SK-N-SH treated with all-trans-retinoic acid at 6 μM for 48 hours (cell line): Measurements from ENCODE around the gene OBP2B.

ENCODE experiments used
- ATAC-seq: fragments of 200-7000 bp; cut with Tn5 transposase; 3 replicates; pipeline ENCODE4 v1.9.1; 2020; ENCODE audit warnings: mild to moderate bottlenecking, moderate library complexity
- ARNTL ChIP-seq: fragments of 450-650 bp; formaldehyde crosslinking; IDR thresholded peaks from 2 replicates; pipeline ENCODE4 v1.5.0; 2020; ENCODE audit warnings: low read depth, mild to moderate bottlenecking, moderate library complexity, borderline replicate concordance
- BACH2 ChIP-seq: fragments of 250-450 bp; sonication (Bioruptor Pico); IDR thresholded peaks from 2 replicates; pipeline ENCODE4 v1.9.0; 2021; ENCODE audit warnings: mild to moderate bottlenecking, borderline replicate concordance
- CREB5 ChIP-seq: fragments of 250-450 bp; sonication (Bioruptor Pico); IDR thresholded peaks from 2 replicates; pipeline ENCODE4 v1.5.1; 2020; ENCODE audit warnings: low read depth, mild to moderate bottlenecking, moderate library complexity
- CSDC2 ChIP-seq: fragments of 250-450 bp; sonication (Bioruptor Pico); IDR thresholded peaks from 2 replicates; pipeline ENCODE4 v1.5.0; 2020; ENCODE audit warnings: mild to moderate bottlenecking, moderate library complexity
- ESRRG ChIP-seq: fragments of 250-450 bp; sonication (Bioruptor Pico); IDR thresholded peaks from 2 replicates; pipeline ENCODE4 v1.6.1; 2021; ENCODE audit warnings: mild to moderate bottlenecking
- GLIS3 ChIP-seq: fragments of 250-450 bp; sonication (Bioruptor Pico); IDR thresholded peaks from 2 replicates; pipeline ENCODE4 v1.5.0; 2020; ENCODE audit warnings: mild to moderate bottlenecking, moderate library complexity
- ISL1 ChIP-seq: fragments of 250-450 bp; sonication (Bioruptor Pico); IDR thresholded peaks from 2 replicates; pipeline ENCODE4 v2.1.2; 2022; ENCODE audit warnings: mild to moderate bottlenecking, moderate library complexity
- OSR1 ChIP-seq: fragments of 250-450 bp; sonication (Bioruptor Pico); IDR thresholded peaks from 2 replicates; pipeline ENCODE4 v1.8.0; 2022; ENCODE audit warnings: moderate library complexity, mild to moderate bottlenecking, inconsistent platforms
- POU6F1 ChIP-seq: fragments of 250-450 bp; sonication (Bioruptor Pico); IDR thresholded peaks from 2 replicates; pipeline ENCODE4 v1.8.0; 2021; ENCODE audit warnings: low read depth, mild to moderate bottlenecking, moderate library complexity, borderline replicate concordance
- PPARA ChIP-seq: fragments of 250-450 bp; sonication (Bioruptor Pico); IDR thresholded peaks from 2 replicates; pipeline ENCODE4 v1.5.0; 2020; ENCODE audit warnings: mild to moderate bottlenecking, borderline replicate concordance
- RARB ChIP-seq: fragments of 250-450 bp; sonication (Bioruptor Pico); IDR thresholded peaks from 2 replicates; pipeline ENCODE4 v1.8.0; 2021; ENCODE audit warnings: mild to moderate bottlenecking, moderate library complexity
- SNAI2 ChIP-seq: fragments of 250-450 bp; sonication (Bioruptor Pico); IDR thresholded peaks from 2 replicates; pipeline ENCODE4 v1.5.0; 2020; ENCODE audit warnings: mild to moderate bottlenecking, moderate library complexity
- TCF4 ChIP-seq: fragments of 250-450 bp; sonication (Bioruptor Pico); IDR thresholded peaks from 2 replicates; pipeline ENCODE4 v1.8.0; 2021; ENCODE audit warnings: mild to moderate bottlenecking, moderate library complexity, borderline replicate concordance
- TOX ChIP-seq: fragments of 250-450 bp; sonication (Bioruptor Pico); IDR thresholded peaks from 2 replicates; pipeline ENCODE4 v1.8.0; 2021; ENCODE audit warnings: mild to moderate bottlenecking, moderate library complexity, borderline replicate concordance
- ZC3H10 ChIP-seq: fragments of 250-450 bp; sonication (Bioruptor Pico); IDR thresholded peaks from 2 replicates; pipeline ENCODE4 v1.5.1; 2021; ENCODE audit warnings: mild to moderate bottlenecking, moderate library complexity
- ZFP3 ChIP-seq: fragments of 250-450 bp; sonication (Bioruptor Pico); IDR thresholded peaks from 2 replicates; pipeline ENCODE4 v1.5.0; 2020; ENCODE audit warnings: mild to moderate bottlenecking, moderate library complexity
- ZFP30 ChIP-seq: fragments of 450-650 bp; formaldehyde crosslinking; IDR thresholded peaks from 2 replicates; pipeline ENCODE4 v1.5.0; 2022; ENCODE audit warnings: mild to moderate bottlenecking, moderate library complexity
- ZNF565 ChIP-seq: fragments of 450-650 bp; formaldehyde crosslinking; conservative IDR thresholded peaks from 2 replicates; pipeline ENCODE4 v1.5.0; 2020; ENCODE audit warnings: low read depth, mild to moderate bottlenecking, moderate library complexity
- ZNF70 ChIP-seq: fragments of 450-650 bp; formaldehyde crosslinking; IDR thresholded peaks from 2 replicates; pipeline ENCODE4 v1.5.0; 2020; ENCODE audit warnings: mild to moderate bottlenecking, moderate library complexity
- ZNF8 ChIP-seq: fragments of 450-650 bp; formaldehyde crosslinking; IDR thresholded peaks from 2 replicates; pipeline ENCODE4 v1.5.0; 2020; ENCODE audit warnings: mild to moderate bottlenecking, moderate library complexity
- TF ChIP-seq, protein P1 (sequence below): fragments of 250-450 bp; sonication (Bioruptor Pico); IDR thresholded peaks from 2 replicates; pipeline ENCODE4 v1.8.0; 2020; ENCODE audit warnings: mild to moderate bottlenecking, moderate library complexity, borderline replicate concordance
- TF ChIP-seq, protein P2 (sequence below): fragments of 250-450 bp; sonication (Bioruptor Pico); IDR thresholded peaks from 2 replicates; pipeline ENCODE4 v1.5.1; 2021; ENCODE audit warnings: mild to moderate bottlenecking, moderate library complexity

Gene OBP2B

DNA sequence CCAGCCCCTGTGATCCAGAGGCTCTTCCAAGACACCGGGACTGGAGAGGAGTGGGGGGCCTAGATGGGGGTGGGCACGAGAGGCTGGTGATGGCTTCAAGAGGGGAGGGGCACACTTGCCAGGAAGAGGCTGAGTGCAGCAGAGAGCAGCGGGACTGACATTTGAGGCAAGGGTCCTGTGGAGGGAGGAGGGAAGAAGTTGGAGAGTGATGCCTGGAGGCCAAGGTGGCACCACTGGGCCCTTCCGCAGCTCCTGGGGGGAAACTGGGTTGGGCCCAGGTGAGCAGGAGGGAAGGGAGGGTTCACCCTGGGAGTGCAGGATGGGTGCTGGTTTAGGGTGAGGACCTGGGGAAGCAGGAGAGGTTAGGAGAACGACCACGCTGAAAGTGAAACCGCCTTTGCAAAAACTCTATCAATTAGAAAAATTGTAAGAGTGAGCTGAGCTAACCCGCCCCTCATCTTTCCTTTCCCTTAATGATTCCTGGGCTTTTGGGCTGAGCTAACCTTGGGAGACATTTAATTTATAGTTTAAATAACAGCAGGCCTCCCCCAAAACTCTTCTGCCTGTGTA lies 39.8 kb upstream of the OBP2B start:
- no peak for ATAC-seq
- TF ChIP-seq ISL1 (no peak), ZC3H10 (CRISPR knock-in tag) (no peak), ZNF8 (CRISPR knock-in tag) (no peak), POU6F1 (no peak), TOX (CRISPR knock-in tag) (no peak), RARB (CRISPR knock-in tag) (no peak), GLIS3 (CRISPR knock-in tag) (no peak)

DNA sequence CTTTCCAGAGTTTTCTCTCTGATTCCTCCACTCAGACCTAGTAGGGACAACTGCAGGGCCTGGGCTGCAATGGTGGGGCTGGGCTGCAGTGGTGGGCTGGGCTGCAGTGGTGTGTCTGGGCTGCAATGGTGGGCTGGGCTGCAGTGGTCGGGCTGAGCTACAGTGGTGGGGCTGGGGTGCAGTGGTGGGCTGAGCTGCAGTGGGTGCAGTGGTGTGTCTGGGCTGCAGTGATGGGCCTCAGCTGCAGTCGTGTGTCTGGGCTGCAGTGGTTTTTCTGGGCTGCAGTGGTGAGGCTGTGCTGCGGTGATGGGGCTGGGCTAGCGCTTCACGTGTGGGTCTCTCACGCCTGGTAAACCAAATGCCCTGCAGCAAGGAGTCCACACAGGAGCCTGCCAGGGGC lies 38.6 kb upstream of the OBP2B start:
- ATAC-seq, result no peak
- TF ChIP-seq RARB (CRISPR knock-in tag), result no peak
- TF ChIP-seq ZFP3 (CRISPR knock-in tag), result no peak
- no peak for TF ChIP-seq ISL1
- no peak for TF ChIP-seq ZC3H10 (CRISPR knock-in tag)
- TF ChIP-seq, protein P1, sequence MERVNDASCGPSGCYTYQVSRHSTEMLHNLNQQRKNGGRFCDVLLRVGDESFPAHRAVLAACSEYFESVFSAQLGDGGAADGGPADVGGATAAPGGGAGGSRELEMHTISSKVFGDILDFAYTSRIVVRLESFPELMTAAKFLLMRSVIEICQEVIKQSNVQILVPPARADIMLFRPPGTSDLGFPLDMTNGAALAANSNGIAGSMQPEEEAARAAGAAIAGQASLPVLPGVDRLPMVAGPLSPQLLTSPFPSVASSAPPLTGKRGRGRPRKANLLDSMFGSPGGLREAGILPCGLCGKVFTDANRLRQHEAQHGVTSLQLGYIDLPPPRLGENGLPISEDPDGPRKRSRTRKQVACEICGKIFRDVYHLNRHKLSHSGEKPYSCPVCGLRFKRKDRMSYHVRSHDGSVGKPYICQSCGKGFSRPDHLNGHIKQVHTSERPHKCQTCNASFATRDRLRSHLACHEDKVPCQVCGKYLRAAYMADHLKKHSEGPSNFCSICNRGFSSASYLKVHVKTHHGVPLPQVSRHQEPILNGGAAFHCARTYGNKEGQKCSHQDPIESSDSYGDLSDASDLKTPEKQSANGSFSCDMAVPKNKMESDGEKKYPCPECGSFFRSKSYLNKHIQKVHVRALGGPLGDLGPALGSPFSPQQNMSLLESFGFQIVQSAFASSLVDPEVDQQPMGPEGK (CRISPR knock-in tag), result no peak
- no peak for TF ChIP-seq PPARA
- no peak for TF ChIP-seq TOX (CRISPR knock-in tag)
- no peak for TF ChIP-seq BACH2 (CRISPR knock-in tag)
- TF ChIP-seq ESRRG (CRISPR knock-in tag), result no peak
- TF ChIP-seq ZNF8 (CRISPR knock-in tag), result no peak
- no peak for TF ChIP-seq CREB5 (CRISPR knock-in tag)
- no peak for TF ChIP-seq GLIS3 (CRISPR knock-in tag)
- no peak for TF ChIP-seq POU6F1
- TF ChIP-seq ZFP30 (CRISPR knock-in tag), result no peak
- no peak for TF ChIP-seq TCF4
- TF ChIP-seq OSR1, result no peak
- no peak for TF ChIP-seq CSDC2 (CRISPR knock-in tag)
- TF ChIP-seq ARNTL (CRISPR knock-in tag), result no peak
- TF ChIP-seq ZNF565, result no peak
- no peak for TF ChIP-seq ZNF70 (CRISPR knock-in tag)
- TF ChIP-seq, all 23 proteins: peak for 0

GRCh38 chr9:133246991-133247390 lies 37.9 kb upstream of the OBP2B start:
- no peak for ATAC-seq
- TF ChIP-seq CREB5 (CRISPR knock-in tag) (no peak), RARB (CRISPR knock-in tag) (no peak), ZFP30 (CRISPR knock-in tag) (no peak), OSR1 (no peak), ZNF565 (no peak)
- TF ChIP-seq, all 23 proteins: peak for 0

- ATAC-seq, result no peak
- TF ChIP-seq ARNTL (CRISPR knock-in tag) (no peak), TOX (CRISPR knock-in tag) (no peak), ZC3H10 (CRISPR knock-in tag) (no peak), BACH2 (CRISPR knock-in tag) (no peak), CSDC2 (CRISPR knock-in tag) (no peak), RARB (CRISPR knock-in tag) (no peak), POU6F1 (no peak), ZNF565 (no peak), ESRRG (CRISPR knock-in tag) (no peak), SNAI2 (no peak), GLIS3 (CRISPR knock-in tag) (no peak), OSR1 (no peak)
- TF ChIP-seq, protein P2, sequence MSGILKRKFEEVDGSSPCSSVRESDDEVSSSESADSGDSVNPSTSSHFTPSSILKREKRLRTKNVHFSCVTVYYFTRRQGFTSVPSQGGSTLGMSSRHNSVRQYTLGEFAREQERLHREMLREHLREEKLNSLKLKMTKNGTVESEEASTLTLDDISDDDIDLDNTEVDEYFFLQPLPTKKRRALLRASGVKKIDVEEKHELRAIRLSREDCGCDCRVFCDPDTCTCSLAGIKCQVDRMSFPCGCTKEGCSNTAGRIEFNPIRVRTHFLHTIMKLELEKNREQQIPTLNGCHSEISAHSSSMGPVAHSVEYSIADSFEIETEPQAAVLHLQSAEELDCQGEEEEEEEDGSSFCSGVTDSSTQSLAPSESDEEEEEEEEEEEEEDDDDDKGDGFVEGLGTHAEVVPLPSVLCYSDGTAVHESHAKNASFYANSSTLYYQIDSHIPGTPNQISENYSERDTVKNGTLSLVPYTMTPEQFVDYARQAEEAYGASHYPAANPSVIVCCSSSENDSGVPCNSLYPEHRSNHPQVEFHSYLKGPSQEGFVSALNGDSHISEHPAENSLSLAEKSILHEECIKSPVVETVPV (CRISPR knock-in tag), result no peak
Measured at GRCh38 chr9:133246562-133246961, 37.5 kb upstream of the OBP2B start.
